Measurements from ENCODE around the gene ADGRL1. TPM values are rescaled to one million over a fixed set of nuclear protein-coding genes. Genes with fewer than 3 reads are reported as not detected.

ADGRL1 gene
- total RNA-seq, 2 donors from 2014 or later = 21.0 to 31.2 TPM

DNA sequence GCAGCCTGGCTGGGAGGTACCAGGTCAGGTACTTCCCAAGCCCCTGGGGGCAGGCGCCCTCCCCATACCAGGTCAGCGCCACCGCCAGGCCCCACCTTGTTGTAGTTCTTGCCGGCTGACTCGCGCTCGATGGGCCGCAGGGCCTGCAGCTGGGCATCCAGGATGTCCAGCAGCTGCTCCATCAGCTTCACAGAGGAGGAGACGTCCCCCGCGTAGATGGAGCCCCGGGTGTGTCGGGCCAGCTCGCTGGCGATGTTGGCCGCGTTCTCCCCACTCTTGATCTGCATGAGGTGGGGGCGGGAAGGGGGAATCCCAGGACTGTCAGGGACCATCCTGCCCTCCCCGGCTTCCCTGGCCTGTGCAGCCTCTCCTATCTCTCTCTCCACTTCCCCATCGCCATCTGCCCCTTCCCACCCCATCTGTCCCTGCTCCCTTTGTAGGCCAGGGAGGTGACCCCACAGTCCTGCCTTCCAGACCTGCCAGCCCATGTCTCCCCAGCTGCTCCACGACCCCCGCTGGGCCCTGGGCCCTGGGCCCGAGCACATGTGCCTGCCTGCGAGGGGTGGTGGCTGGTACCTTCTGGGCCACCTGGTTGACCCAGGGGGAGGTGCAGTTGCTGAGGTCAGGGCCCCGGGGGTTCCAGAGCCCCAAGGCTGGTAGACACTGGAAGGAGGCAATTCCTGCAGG, 45.8 kb downstream of the ADGRL1 start:
- DNase-seq (ENCODE audit: low spot score) = no peak
- Histone ChIP-seq H3K4me3 (no peak overlapping the region), H3K27ac (no peak overlapping the region), H3K27me3 (no peaks in the 10 kb centered on the region), H3K9me3 (no peaks in the 10 kb centered on the region), H3K36me3 (peaks cover 45% of the 10 kb centered on the region), H3K4me1 (no peaks in the 10 kb centered on the region)
- TF ChIP-seq, protein P1, sequence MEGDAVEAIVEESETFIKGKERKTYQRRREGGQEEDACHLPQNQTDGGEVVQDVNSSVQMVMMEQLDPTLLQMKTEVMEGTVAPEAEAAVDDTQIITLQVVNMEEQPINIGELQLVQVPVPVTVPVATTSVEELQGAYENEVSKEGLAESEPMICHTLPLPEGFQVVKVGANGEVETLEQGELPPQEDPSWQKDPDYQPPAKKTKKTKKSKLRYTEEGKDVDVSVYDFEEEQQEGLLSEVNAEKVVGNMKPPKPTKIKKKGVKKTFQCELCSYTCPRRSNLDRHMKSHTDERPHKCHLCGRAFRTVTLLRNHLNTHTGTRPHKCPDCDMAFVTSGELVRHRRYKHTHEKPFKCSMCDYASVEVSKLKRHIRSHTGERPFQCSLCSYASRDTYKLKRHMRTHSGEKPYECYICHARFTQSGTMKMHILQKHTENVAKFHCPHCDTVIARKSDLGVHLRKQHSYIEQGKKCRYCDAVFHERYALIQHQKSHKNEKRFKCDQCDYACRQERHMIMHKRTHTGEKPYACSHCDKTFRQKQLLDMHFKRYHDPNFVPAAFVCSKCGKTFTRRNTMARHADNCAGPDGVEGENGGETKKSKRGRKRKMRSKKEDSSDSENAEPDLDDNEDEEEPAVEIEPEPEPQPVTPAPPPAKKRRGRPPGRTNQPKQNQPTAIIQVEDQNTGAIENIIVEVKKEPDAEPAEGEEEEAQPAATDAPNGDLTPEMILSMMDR (IDR thresholded peaks at IDR 0.05) = no peak

DNA sequence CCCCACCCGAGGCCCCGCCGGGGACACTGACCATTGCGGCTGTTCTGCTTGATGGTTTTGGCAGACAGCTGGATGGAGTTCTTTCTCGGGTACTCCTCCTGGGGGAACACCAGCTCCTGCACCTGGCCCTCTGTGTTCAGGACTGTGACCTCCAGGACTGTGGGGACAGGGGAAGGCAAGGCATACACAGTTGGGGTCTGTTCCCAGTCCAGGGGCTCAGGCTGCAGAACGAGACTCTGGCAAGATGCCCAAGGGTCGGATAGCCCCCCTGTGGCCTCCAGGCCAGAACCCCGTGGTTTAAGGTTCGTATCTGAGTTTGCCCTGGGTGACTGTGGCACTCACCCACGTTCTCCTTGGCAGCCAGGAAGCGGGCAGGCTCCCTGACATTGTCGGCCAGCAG, 46.9 kb downstream of the ADGRL1 start:
- Histone ChIP-seq H3K4me3 (no peak overlapping the region), H3K27ac (no peak overlapping the region), H3K4me1 (no peaks in the 10 kb centered on the region), H3K9me3 (no peaks in the 10 kb centered on the region), H3K36me3 (peaks cover 49% of the 10 kb centered on the region), H3K27me3 (no peaks in the 10 kb centered on the region)
- TF ChIP-seq, protein P1 (IDR thresholded peaks at IDR 0.05) = no peak
- DNase-seq (ENCODE audit: low spot score) = no peak

DNA sequence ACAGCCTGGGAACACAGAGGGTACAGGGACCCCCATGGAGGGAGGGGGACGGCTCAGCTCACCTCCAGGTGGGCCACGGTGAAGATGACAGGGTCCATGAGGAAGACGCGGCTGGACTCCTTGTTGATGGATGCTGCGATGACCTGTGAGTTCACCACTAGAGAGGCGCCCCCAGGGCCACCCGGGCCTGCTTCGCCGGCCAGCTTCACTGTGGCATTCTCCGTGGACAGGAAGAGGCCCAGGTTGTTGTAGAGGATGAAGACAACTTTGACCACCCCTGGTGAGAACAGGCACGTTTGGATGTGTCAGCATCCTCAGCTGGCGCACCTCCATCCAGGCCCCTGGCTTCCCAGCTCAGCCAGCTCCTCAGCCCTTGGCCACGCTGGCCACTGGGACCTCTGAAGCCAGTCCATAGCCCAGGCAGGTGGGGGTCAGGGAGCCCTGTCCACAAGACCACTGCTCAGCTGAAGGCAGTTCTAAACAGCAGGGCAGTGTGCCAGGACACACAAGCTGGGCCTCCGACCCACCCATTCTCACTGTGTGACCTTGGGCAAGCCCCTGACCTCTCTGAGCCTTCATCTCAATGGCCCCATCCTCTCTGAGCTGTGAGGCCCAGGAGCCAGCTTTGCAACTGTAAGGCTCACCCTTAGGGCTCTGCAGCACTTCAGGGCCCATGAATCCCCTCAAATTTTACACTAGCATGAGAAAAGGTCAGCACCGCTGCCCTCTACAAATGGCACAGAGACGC, 47.5 kb downstream of the ADGRL1 start:
- Histone ChIP-seq H3K27me3 (no peaks in the 10 kb centered on the region), H3K4me3 (no peak overlapping the region), H3K9me3 (no peaks in the 10 kb centered on the region), H3K4me1 (no peaks in the 10 kb centered on the region), H3K27ac (no peak overlapping the region), H3K36me3 (peaks cover 49% of the 10 kb centered on the region)
- TF ChIP-seq, protein P1 (IDR thresholded peaks at IDR 0.05) = no peak
- no peak for DNase-seq (ENCODE audit: low spot score)

DNA sequence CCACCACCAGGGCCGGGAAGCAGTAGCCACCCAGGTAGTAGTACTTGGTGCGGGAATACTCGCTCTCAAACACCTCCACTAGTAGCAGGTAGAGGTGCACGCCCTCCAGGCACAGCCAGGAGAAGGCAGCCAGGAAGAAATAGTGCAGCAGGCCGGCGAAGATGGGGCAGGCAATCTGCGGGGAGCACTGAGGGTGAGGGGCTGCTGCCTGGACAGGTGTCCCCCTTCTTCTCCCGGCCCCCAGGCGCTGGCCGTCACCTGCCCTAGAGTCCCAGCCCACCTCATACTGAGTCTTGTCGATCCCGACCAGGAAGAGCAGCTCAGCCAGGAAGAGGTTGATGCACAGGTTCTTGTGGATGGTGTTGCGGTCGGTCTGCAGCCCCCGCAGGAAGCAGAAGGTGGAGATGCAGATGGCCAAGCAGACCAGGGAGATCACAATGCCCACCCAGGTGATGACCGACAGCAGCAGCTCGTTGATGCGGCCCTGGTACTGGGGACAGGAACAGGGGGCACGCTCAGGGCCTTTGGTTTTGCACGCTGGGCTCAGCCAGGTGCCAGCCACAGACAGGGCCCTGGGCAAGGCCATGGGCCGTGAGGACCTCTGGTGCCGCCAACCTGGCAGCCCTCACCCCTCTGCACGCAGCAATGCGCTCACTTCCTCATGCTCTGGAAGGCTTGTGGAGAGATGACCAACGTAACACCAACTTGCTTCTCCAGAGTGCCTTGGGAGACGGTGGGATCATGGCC, 48.8 kb downstream of the ADGRL1 start:
- no peak for DNase-seq (ENCODE audit: low spot score)
- H3K27me3 ChIP-seq = no peaks in the 10 kb centered on the region
- no peaks in the 10 kb centered on the region for H3K4me1 ChIP-seq
- H3K4me3 ChIP-seq = no peak overlapping the region
- no peak overlapping the region for H3K27ac ChIP-seq
- TF ChIP-seq, protein P1 (IDR thresholded peaks at IDR 0.05) = no peak
- H3K9me3 ChIP-seq = no peaks in the 10 kb centered on the region
- H3K36me3 ChIP-seq = peaks cover 41% of the 10 kb centered on the region

DNA sequence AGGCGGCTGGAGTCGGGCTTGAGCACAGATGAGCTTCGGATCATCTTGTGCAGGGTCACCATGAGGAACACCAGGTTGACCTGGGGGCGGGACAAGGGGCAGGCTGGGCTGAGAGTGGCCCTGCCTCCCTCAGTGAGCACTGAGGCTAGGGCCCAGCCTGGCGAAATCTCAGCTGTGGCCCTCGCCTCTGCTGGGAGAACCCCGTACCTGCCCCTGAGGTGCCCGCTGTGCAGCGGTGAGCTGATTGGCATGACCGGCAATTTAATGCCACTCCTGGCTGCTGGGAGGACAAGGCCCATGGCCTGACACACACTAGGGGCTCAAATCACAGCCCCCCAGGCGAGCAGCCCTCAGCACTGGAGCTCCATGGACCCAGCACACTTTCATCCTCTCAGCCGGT, 49.8 kb downstream of the ADGRL1 start:
- no peaks in the 10 kb centered on the region for H3K27me3 ChIP-seq
- no peak for DNase-seq (ENCODE audit: low spot score)
- H3K4me1 ChIP-seq = no peaks in the 10 kb centered on the region
- H3K9me3 ChIP-seq = no peaks in the 10 kb centered on the region
- peaks cover 40% of the 10 kb centered on the region for H3K36me3 ChIP-seq
- TF ChIP-seq, protein P1 (IDR thresholded peaks at IDR 0.05) = no peak
- H3K27ac ChIP-seq = no peak overlapping the region
- no peak overlapping the region for H3K4me3 ChIP-seq
